KOPT-K1 (cell line): ENCODE measurements around the gene C10orf90.

Source experiments
- H3K27ac ChIP-seq: fragments of 200-600 bp; sonication (generic); 2 replicates; pipeline ENCODE4 v1.5.1; 2016; ENCODE audit warnings: antibody characterized with exemption, mild to moderate bottlenecking, low read depth, low read length; ENCODE audit not compliant: poor library complexity, severe bottlenecking
- H3K36me3 ChIP-seq: fragments of 200-600 bp; sonication (generic); 2 replicates; pipeline ENCODE4 v1.5.1; 2017; ENCODE audit warnings: antibody characterized with exemption, mild to moderate bottlenecking, low read length, moderate library complexity; ENCODE audit not compliant: insufficient read depth
- H3K9me3 ChIP-seq: fragments of 200-600 bp; sonication (generic); 2 replicates; pipeline ENCODE4 v1.5.1; 2017; ENCODE audit warnings: antibody characterized with exemption, low read length, mild to moderate bottlenecking; ENCODE audit not compliant: insufficient read depth, poor library complexity, severe bottlenecking

The C10orf90 gene

DNA sequence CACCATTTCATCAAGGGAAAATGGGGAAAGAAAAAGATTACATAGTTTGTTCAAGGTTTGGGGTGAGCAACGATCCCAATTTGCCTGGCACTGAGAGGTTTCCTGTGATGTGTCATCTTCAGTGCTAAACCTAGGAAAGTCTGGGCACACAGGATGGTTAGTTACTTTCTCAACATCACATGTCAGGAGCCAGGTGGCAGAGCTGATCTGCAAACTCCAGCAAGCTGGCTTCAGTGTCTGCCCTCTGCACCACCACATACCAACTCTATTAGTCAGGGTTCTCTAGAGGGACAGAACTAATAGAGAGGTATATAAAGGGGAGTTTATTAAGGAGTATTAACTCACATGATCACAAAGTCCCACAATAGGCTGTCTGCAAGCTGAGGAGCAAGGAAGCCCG, 293.5 kb downstream of the C10orf90 start:
- Histone ChIP-seq H3K9me3 (no peaks in the 10 kb centered on the region), H3K27ac (no peak overlapping the region), H3K36me3 (no peaks in the 10 kb centered on the region)

DNA sequence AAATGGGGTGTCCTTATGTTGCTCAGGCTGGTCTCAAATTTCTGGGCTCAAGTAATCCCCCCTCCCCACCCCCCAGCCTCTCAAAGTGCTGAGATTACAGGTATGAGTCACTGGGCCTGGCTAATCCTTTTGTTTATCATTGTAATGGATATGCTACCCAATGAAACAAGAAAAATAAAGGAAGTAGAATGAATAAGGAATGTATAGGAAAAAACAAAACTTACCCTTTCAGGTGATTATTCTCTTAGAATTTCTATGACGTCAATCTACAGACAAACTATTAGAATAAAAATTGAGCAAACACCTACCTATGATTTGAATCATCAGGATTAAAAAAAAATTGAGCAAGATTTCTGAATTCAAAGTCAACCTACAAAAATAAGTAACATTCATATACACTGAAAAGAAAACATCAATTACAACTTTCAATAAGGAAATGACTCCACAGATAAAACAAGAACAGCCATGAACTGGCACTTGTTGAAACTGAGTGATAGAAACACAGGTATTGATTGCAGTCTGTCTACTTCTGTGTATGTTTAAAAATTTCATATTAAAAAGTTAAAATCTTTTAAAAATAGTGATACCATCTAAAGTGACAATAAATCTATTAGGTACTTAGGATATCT, 294.5 kb downstream of the C10orf90 start:
- H3K27ac ChIP-seq = no peak overlapping the region
- H3K36me3 ChIP-seq = no peaks in the 10 kb centered on the region
- no peaks in the 10 kb centered on the region for H3K9me3 ChIP-seq

DNA sequence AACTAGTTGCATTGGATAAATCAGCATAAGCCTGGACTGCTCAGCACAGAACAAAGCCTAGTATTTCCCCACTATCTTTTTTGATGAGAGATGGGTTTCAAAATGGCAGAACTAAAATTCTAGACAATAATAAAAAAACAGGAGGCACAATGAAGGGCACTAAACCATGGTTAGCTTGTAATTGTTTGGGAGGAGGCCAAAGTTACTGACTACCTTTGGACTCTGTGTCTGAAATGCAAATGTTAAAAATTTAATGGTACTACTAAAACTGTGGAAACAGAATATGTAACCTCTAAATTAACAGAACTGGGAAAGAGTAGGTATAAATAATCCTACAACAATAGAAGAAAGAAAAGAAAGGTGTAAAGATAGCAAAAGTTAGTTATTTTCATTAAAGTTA, 295.2 kb downstream of the C10orf90 start:
- H3K27ac ChIP-seq = no peak overlapping the region
- no peaks in the 10 kb centered on the region for H3K36me3 ChIP-seq
- H3K9me3 ChIP-seq = no peaks in the 10 kb centered on the region
